SKM-1 (cell line): ENCODE results near the gene UCK1.
A peak's percentile ranks its signal among the peaks of the same experiment; 100 is the strongest.

Source experiments
- DNase-seq: peaks from one replicate; lab custom pipeline; 2025; ENCODE audit not compliant: unreplicated experiment; lab: John Stamatoyannopoulos, UW

UCK1 gene

GRCh38 chr9:131530920-131531832 lies at the start of gene UCK1:
Gene UCK1 (minus strand): TSS chr9:131531263. CDS start chr9:131531174, 89 bp downstream.
- DNase-seq = peak; percentile 55

GRCh38 chr9:131580358-131580757 lies 49.3 kb upstream of the UCK1 start:
- no peak for DNase-seq

GRCh38 chr9:131579789-131580211 lies 48.7 kb upstream of the UCK1 start:
- DNase-seq = no peak

GRCh38 chr9:131578731-131579504 lies 47.9 kb upstream of the UCK1 start:
- no peak for DNase-seq

- no peak for DNase-seq
Observed at GRCh38 chr9:131578021-131578420, 47.0 kb upstream of the UCK1 start.

- DNase-seq = no peak
Observed at GRCh38 chr9:131577005-131578000, 46.2 kb upstream of the UCK1 start.

GRCh38 chr9:131575946-131576853 lies 45.1 kb upstream of the UCK1 start:
- no peak for DNase-seq

GRCh38 chr9:131574730-131575640 lies 43.9 kb upstream of the UCK1 start:
- DNase-seq = no peak

- no peak for DNase-seq
Observed at GRCh38 chr9:131567910-131568309, 36.8 kb upstream of the UCK1 start.

GRCh38 chr9:131566158-131566557 lies 35.1 kb upstream of the UCK1 start:
- DNase-seq = no peak

GRCh38 chr9:131565369-131565768 lies 34.3 kb upstream of the UCK1 start:
- no peak for DNase-seq

- DNase-seq = no peak
Observed at GRCh38 chr9:131562032-131562959, 31.2 kb upstream of the UCK1 start.

GRCh38 chr9:131559421-131560000 lies 28.4 kb upstream of the UCK1 start:
- DNase-seq = no peak

- DNase-seq = no peak
Observed at GRCh38 chr9:131557855-131558548, 26.9 kb upstream of the UCK1 start.

- no peak for DNase-seq
Observed at GRCh38 chr9:131555841-131556673, 25.0 kb upstream of the UCK1 start.

GRCh38 chr9:131554843-131555351 lies 23.8 kb upstream of the UCK1 start:
- DNase-seq = no peak
